Measurements from ENCODE around the gene TMEM170A.

The TMEM170A gene

GRCh38 chr16:75479421-75479990 is 15.0 kb upstream of the TMEM170A start:
- H3K36me3 ChIP-seq (ENCODE audit: low read length), result no peaks in the 10 kb centered on the region
- no peak for TF ChIP-seq EZH2phosphoT487 (conservative IDR thresholded peaks at IDR 0.05; ENCODE audit: low read length)
- no peaks in the 10 kb centered on the region for H3F3A ChIP-seq (ENCODE audit: insufficient read depth)
- no peak overlapping the region for H3K4me2 ChIP-seq (ENCODE audit: low read depth, low read length, poor library complexity, severe bottlenecking)
- no peak overlapping the region for H2AFZ ChIP-seq (ENCODE audit: low read depth, low read length, severe bottlenecking)
- H3K4me3 ChIP-seq (ENCODE audit: insufficient read depth, low read length, poor library complexity, severe bottlenecking), result no peak overlapping the region
- H3K79me2 ChIP-seq (ENCODE audit: insufficient read depth, low read length), result no peaks in the 10 kb centered on the region
- H3K9me3 ChIP-seq (ENCODE audit: insufficient read depth, low read length), result no peaks in the 10 kb centered on the region
- H3K27ac ChIP-seq (ENCODE audit: low read depth, low read length), result no peak overlapping the region
- H3K9ac ChIP-seq (ENCODE audit: low read length), result no peak overlapping the region
- no peaks in the 10 kb centered on the region for H3K9me2 ChIP-seq (replicated peaks; ENCODE audit: insufficient read depth, low read length)
- H3K27me3 ChIP-seq (ENCODE audit: low read length), result no peaks in the 10 kb centered on the region
- H4K20me1 ChIP-seq (ENCODE audit: low read depth, low read length), result no peaks in the 10 kb centered on the region

- Histone ChIP-seq H2AFZ (ENCODE audit: low read depth, low read length, severe bottlenecking) (no peak overlapping the region), H3K4me2 (ENCODE audit: low read depth, low read length, poor library complexity, severe bottlenecking) (no peak overlapping the region)
Observed at GRCh38 chr16:75478480-75479345, 14.2 kb upstream of the TMEM170A start.

GRCh38 chr16:75477680-75478473 is 13.4 kb upstream of the TMEM170A start:
- Histone ChIP-seq H3K27ac (ENCODE audit: low read depth, low read length) (no peak overlapping the region), H3K9ac (ENCODE audit: low read length) (no peak overlapping the region), H3K79me2 (ENCODE audit: insufficient read depth, low read length) (no peaks in the 10 kb centered on the region), H3K36me3 (ENCODE audit: low read length) (no peaks in the 10 kb centered on the region), H4K20me1 (ENCODE audit: low read depth, low read length) (no peaks in the 10 kb centered on the region), H3K9me2 (replicated peaks; ENCODE audit: insufficient read depth, low read length) (no peaks in the 10 kb centered on the region), H3K4me2 (ENCODE audit: low read depth, low read length, poor library complexity, severe bottlenecking) (no peak overlapping the region), H2AFZ (ENCODE audit: low read depth, low read length, severe bottlenecking) (no peak overlapping the region), H3K9me3 (ENCODE audit: insufficient read depth, low read length) (no peaks in the 10 kb centered on the region), H3K27me3 (ENCODE audit: low read length) (no peaks in the 10 kb centered on the region), H3F3A (ENCODE audit: insufficient read depth) (no peaks in the 10 kb centered on the region), H3K4me3 (ENCODE audit: insufficient read depth, low read length, poor library complexity, severe bottlenecking) (no peak overlapping the region)
- TF ChIP-seq EZH2phosphoT487 (conservative IDR thresholded peaks at IDR 0.05; ENCODE audit: low read length), result no peak
- TF ChIP-seq CTCF (IDR thresholded peaks at IDR 0.05; ENCODE audit: insufficient read depth, low read length, poor library complexity, severe bottlenecking), result no peak

More at GRCh38 chr16:75478480-75479345, 14.2 kb upstream of the TMEM170A start:
- H3K36me3 ChIP-seq (ENCODE audit: low read length), result no peaks in the 10 kb centered on the region
- no peaks in the 10 kb centered on the region for H3K27me3 ChIP-seq (ENCODE audit: low read length)
- H3K9me2 ChIP-seq (replicated peaks; ENCODE audit: insufficient read depth, low read length), result no peaks in the 10 kb centered on the region
- no peak overlapping the region for H3K4me3 ChIP-seq (ENCODE audit: insufficient read depth, low read length, poor library complexity, severe bottlenecking)
- no peaks in the 10 kb centered on the region for H3F3A ChIP-seq (ENCODE audit: insufficient read depth)
- H3K27ac ChIP-seq (ENCODE audit: low read depth, low read length), result no peak overlapping the region
- TF ChIP-seq EZH2phosphoT487 (conservative IDR thresholded peaks at IDR 0.05; ENCODE audit: low read length) (no peak), CTCF (IDR thresholded peaks at IDR 0.05; ENCODE audit: insufficient read depth, low read length, poor library complexity, severe bottlenecking) (no peak)
- no peaks in the 10 kb centered on the region for H3K9me3 ChIP-seq (ENCODE audit: insufficient read depth, low read length)
- H4K20me1 ChIP-seq (ENCODE audit: low read depth, low read length), result no peaks in the 10 kb centered on the region
- no peaks in the 10 kb centered on the region for H3K79me2 ChIP-seq (ENCODE audit: insufficient read depth, low read length)
- H3K9ac ChIP-seq (ENCODE audit: low read length), result no peak overlapping the region
